SHP77 treated with DMSO at 0.1 percent for 48 hours (cell line): ENCODE data around the gene DBF4.
"Not testable (repeated sequence)": the region's sequence is repeated elsewhere in the genome, so short reads cannot be mapped to it uniquely, and the experiment has no call there.

ENCODE experiments used
- DNase-seq: peaks from one replicate; lab custom pipeline; 2025; lab: John Stamatoyannopoulos, UW

Gene DBF4

GRCh38 chr7:87882151-87882937 is 6.1 kb downstream of the DBF4 start:
- no peak for DNase-seq

- DNase-seq: no peak
Observed at GRCh38 chr7:87885018-87885417, 8.7 kb downstream of the DBF4 start.

- DNase-seq: no peak
Observed at GRCh38 chr7:87886875-87887274, 10.6 kb downstream of the DBF4 start.

GRCh38 chr7:87895363-87895762 is 19.1 kb downstream of the DBF4 start:
- DNase-seq: no peak

- no peak for DNase-seq
Observed at GRCh38 chr7:87899255-87899654, 23.0 kb downstream of the DBF4 start.

GRCh38 chr7:87907136-87907906 is 31.0 kb downstream of the DBF4 start:
- DNase-seq: not testable (repeated sequence)

GRCh38 chr7:87908814-87909213 is 32.5 kb downstream of the DBF4 start:
- not testable (repeated sequence) for DNase-seq

GRCh38 chr7:87912121-87912520 is 35.8 kb downstream of the DBF4 start:
- DNase-seq: no peak

GRCh38 chr7:87918740-87919139 is 42.4 kb downstream of the DBF4 start:
- no peak for DNase-seq

GRCh38 chr7:87919875-87920274 is 43.6 kb downstream of the DBF4 start:
- no peak for DNase-seq

GRCh38 chr7:87920578-87920977 is 44.3 kb downstream of the DBF4 start:
- no peak for DNase-seq

- DNase-seq: not testable (repeated sequence)
Observed at GRCh38 chr7:87922759-87923395, 46.6 kb downstream of the DBF4 start.

- DNase-seq: no peak
Observed at GRCh38 chr7:87926581-87927461, 50.5 kb downstream of the DBF4 start.

GRCh38 chr7:87933605-87933952 is 57.3 kb downstream of the DBF4 start:
- DNase-seq: no peak

GRCh38 chr7:87933953-87934698 is 57.8 kb downstream of the DBF4 start, which contains the start of gene ADAM22:
ADAM22 (plus strand) TSS chr7:87934251; CDS start chr7:87934466, 215 bp downstream.
- DNase-seq: peak; percentile 94

- DNase-seq: no peak
Observed at GRCh38 chr7:87934699-87935383, 58.5 kb downstream of the DBF4 start.

GRCh38 chr7:87935384-87935706 is 59.1 kb downstream of the DBF4 start:
- no peak for DNase-seq

GRCh38 chr7:87941138-87941537 is 64.8 kb downstream of the DBF4 start:
- DNase-seq: no peak

- DNase-seq: no peak
Observed at GRCh38 chr7:87944547-87944946, 68.3 kb downstream of the DBF4 start.

- DNase-seq: not testable (repeated sequence)
Observed at GRCh38 chr7:87945926-87946325, 69.6 kb downstream of the DBF4 start.

- DNase-seq: no peak
Observed at GRCh38 chr7:87948371-87948770, 72.1 kb downstream of the DBF4 start.
